ENCODE measurements around the gene TRMT2A. TPM values are rescaled to one million over a fixed set of nuclear protein-coding genes. Genes with fewer than 3 reads are reported as not detected.

The TRMT2A gene
- total and polyA plus RNA-seq, 5 experiments from 2014 or later, result 24.8 to 123 (median 36.8) TPM

DNA sequence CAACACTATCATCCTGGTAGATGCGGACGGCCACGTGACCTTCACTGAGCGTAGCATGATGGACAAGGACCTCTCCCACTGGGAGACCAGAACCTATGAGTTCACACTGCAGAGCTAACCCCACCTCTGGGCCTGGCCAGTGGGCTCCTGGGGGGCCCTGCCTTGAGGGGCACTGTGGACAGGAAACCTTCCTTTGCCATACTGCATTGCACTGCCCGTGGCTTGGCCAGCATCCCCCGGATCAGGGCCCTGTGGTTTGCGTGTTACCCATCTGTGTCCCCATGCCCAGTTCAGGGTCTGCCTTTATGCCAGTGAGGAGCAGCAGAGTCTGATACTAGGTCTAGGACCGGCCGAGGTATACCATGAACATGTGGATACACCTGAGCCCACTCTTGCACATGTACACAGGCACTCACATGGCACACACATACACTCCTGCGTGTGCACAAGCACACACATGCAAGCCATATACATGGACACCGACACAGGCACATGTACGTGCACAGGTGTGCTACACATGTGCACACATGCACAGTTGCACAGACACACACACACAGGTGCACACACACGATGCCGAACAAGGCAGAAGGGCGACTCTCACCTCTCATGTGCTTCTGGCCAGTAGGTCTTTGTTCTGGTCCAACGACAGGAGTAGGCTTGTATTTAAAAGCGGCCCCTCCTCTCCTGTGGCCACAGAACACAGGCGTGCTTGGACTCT, 52.3 kb downstream of the TRMT2A start:
- no peak for ATAC-seq
- Mint-ChIP-seq H3K4me3 (no peak overlapping the region), H3K4me1 (peaks cover 1 to 6% (median 3%) of the 10 kb centered on the region in 4 donors), H3K27ac (peak overlapping the region in 1 of 10 donors; percentile 46), H3K27me3 (no peaks in the 10 kb centered on the region), H3K9me3 (no peaks in the 10 kb centered on the region), H3K36me3 (peaks cover 0 to 13% (median 3%) of the 10 kb centered on the region in 3 donors)
- POLR2A ChIA-PET, result no interaction called here
- no peak for DNase-seq

DNA sequence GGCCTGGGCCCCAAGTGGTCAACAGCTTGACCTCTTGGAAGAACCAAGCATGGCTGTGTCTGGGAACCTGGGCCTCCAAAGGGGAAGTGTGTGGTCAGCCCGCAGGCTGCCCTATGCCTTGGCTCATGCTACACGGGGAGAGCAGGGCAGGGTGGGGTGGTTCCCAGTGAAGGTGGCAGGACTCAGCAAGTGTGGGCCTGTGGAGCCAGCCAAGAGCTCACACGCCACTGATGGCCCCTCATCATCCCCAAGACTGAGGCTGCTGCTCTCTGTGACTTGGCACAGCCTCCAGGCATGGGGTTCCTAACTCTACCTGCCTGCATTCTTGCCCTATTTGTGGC, 52.9 kb downstream of the TRMT2A start:
- Mint-ChIP-seq H3K27ac (peak overlapping the region in 1 of 10 donors; percentile 76), H3K9me3 (no peaks in the 10 kb centered on the region), H3K4me3 (no peak overlapping the region), H3K4me1 (peaks cover 2 to 7% (median 5%) of the 10 kb centered on the region in 4 donors), H3K36me3 (peaks cover 0 to 16% (median 3%) of the 10 kb centered on the region in 3 donors), H3K27me3 (no peaks in the 10 kb centered on the region)
- POLR2A ChIA-PET, result no interaction called here
- DNase-seq (no peak), ATAC-seq (no peak)

DNA sequence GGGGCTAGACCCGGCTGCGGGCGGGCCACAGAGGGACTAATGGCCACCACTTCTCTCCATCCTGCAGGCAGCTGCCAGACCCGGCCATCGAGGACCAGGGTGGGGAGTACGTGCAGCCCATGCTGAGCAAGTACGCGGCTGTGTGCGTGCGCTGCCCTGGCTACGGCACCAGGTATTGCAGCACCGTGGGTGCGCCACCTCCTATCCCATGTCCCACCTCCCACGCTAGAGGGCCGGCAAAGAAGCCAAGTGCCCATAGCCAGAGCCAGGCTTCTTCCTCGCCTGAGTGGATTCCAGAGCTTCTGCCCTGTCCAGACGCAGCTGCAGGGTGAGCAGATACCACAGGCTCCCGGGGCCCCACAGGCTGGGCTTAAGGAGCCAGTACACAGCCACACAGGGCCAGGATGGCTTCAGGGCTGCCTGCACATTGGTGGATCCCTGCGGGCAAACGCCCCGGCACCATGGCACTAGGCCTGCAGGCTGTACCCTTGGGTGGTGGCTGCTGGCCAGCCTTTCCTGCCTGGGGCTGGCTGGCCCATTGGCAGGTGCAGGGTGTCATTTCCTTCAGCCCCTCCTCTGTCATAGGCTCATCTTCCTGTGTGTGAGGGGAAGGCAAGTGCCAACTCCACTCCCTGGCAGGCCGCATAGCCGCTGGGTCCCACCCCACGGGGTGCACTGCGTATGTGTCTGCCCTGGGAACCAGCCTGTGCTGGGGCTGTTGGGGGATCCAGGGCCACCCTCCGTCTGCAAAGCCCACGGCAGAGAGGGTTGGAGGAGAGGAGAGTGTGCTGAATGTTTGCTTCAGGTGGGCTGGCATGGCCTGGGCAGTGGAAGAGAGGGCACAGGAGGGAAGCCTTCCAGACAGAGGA, 53.5 kb downstream of the TRMT2A start:
- ATAC-seq (no peak), DNase-seq (no peak)
- H3K4me3 Mint-ChIP-seq, result no peak overlapping the region
- H3K27me3 Mint-ChIP-seq, result no peaks in the 10 kb centered on the region
- peaks cover under 1 to 13% (median 6%) of the 10 kb centered on the region in 4 donors for H3K4me1 Mint-ChIP-seq
- POLR2A ChIA-PET, result no interaction called here
- peaks cover 0 to 21% (median 4%) of the 10 kb centered on the region in 3 donors for H3K36me3 Mint-ChIP-seq
- peak overlapping the region in 1 of 10 donors; percentile 76 for H3K27ac Mint-ChIP-seq
- H3K9me3 Mint-ChIP-seq, result no peaks in the 10 kb centered on the region

DNA sequence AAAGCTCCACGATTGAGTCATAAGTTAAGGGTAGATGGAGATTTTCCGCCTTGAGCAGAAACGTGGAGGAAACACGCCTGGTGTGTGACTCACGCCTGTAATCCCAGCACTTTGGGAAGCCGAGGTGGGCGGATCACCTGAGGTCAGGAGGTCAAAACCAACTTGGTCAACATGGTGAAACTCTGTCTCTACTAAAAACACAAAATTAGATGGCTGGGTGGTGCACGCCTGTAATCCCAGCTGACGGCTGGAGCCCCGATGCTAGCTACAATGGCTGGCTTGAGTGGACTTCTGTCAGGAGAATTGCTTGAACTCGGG, 54.3 kb downstream of the TRMT2A start:
- DNase-seq, result no peak
- Mint-ChIP-seq H3K4me3 (no peak overlapping the region), H3K27me3 (no peaks in the 10 kb centered on the region), H3K36me3 (peaks cover 0 to 29% (median 5%) of the 10 kb centered on the region in 3 donors), H3K9me3 (no peaks in the 10 kb centered on the region), H3K4me1 (peaks cover 0 to 13% (median 6%) of the 10 kb centered on the region in 4 donors), H3K27ac (no peak overlapping the region)
- no peak for ATAC-seq
- POLR2A ChIA-PET, result no interaction called here

DNA sequence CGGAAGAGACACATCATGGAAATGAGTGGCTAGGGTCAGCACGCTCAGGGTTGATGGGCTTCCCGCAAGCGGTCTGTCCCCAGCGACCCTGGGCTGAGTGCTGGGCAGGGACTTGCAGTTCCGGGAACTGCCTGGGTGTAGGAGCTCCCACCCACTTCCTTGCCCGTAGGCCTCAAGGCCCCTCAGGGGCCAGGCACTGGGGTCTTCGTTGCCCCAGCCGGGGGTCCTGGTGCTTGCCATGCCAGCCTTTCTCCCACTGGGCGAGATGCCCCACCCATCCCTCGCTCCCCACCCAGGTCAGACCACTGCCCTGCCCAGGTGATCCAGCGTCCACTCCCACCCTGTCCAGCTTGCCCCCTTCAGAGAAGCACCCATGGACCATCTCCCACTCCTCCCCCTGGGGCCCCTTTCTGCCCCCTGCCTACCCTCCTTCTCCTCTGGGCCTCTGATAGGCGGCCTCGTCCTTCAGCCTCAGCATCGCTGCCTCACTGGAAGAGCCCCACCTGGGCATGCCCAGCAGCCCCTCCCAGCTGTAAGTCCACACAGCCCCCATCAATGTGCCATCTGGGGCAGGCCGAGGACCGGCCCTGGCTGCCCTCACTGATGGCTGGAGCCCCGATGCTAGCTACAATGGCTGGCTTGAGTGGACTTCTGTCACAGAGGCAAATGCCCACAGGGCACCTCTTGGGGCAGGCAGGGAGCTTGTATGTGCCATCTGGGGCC, 54.8 kb downstream of the TRMT2A start:
- Mint-ChIP-seq H3K4me3 (no peak overlapping the region), H3K27me3 (no peaks in the 10 kb centered on the region), H3K27ac (peak overlapping the region in 1 of 10 donors; percentile 24), H3K9me3 (no peaks in the 10 kb centered on the region), H3K36me3 (peaks cover 0 to 33% (median 5%) of the 10 kb centered on the region in 3 donors), H3K4me1 (peaks cover 0 to 13% (median 6%) of the 10 kb centered on the region in 4 donors)
- DNase-seq, result no peak
- no peak for ATAC-seq
- POLR2A ChIA-PET, result no interaction called here

Small RNA genes lying within 50 kb of the gene (microRNA-seq; reads per million reads assigned to microRNA genes)
- gene MIR6816 (ENCODE audit: borderline microRNAs expressed), result not detected

Other genes starting within 250 kb of the TRMT2A start
- gene COMT, start 175.5 kb downstream of the TRMT2A start, total RNA-seq, result 10 to 100 TPM; 40.7 to 43.0 TPM
- gene COMT, start 175.5 kb downstream of the TRMT2A start, polyA plus RNA-seq, result 10 to 100 TPM; 92.1 to 97.2 (median 92.6) TPM
- 10 to 100 TPM; 33.4 to 33.8 TPM for gene TXNRD2, start 175.4 kb downstream of the TRMT2A start, total RNA-seq
- 10 to 100 TPM in 2 of 3 donors, 1 to 10 TPM in 1; 6.5 to 14.9 (median 10.6) TPM for gene TXNRD2, start 175.4 kb downstream of the TRMT2A start, polyA plus RNA-seq
- gene ARVCF, start 100.4 kb downstream of the TRMT2A start, total RNA-seq, result 1 to 10 TPM; 4.6 to 5.1 TPM
- gene ARVCF, start 100.4 kb downstream of the TRMT2A start, polyA plus RNA-seq, result 1 to 10 TPM in 2 of 3 donors, under 1 TPM in 1; 0.53 to 1.5 (median 1.1) TPM
- gene TANGO2, start 96.1 kb downstream of the TRMT2A start, total RNA-seq, result 10 to 100 TPM; 37.5 to 38.0 TPM
- gene TANGO2, start 96.1 kb downstream of the TRMT2A start, polyA plus RNA-seq, result 10 to 100 TPM; 22.6 to 36.2 (median 26.4) TPM
- 10 to 100 TPM; 51.3 to 53.3 TPM for gene DGCR8, start 37.0 kb downstream of the TRMT2A start, total RNA-seq
- gene DGCR8, start 37.0 kb downstream of the TRMT2A start, polyA plus RNA-seq, result 1 to 10 TPM; 4.0 to 6.0 (median 4.4) TPM
- 10 to 100 TPM; 64.0 to 67.0 TPM for gene RANBP1, start 1.1 kb downstream of the TRMT2A start, total RNA-seq
- gene RANBP1, start 1.1 kb downstream of the TRMT2A start, polyA plus RNA-seq, result 100 to 1,000 TPM in 1 of 3 donors, 10 to 100 TPM in 2; 72.5 to 106 (median 92.7) TPM
- gene ZDHHC8, start 14.6 kb upstream of the TRMT2A start, total RNA-seq, result 10 to 100 TPM; 93.5 to 99.2 TPM
- gene ZDHHC8, start 14.6 kb upstream of the TRMT2A start, polyA plus RNA-seq, result 1 to 10 TPM; 1.4 to 4.6 (median 2.6) TPM
- not detected for gene CCDC188, start 33.8 kb upstream of the TRMT2A start, total RNA-seq
- not detected for gene CCDC188, start 33.8 kb upstream of the TRMT2A start, polyA plus RNA-seq
- 1 to 10 TPM; 5.0 to 5.1 TPM for gene RTN4R, start 151.1 kb upstream of the TRMT2A start, total RNA-seq
- 1 to 10 TPM; 4.3 to 5.6 (median 4.7) TPM for gene RTN4R, start 151.1 kb upstream of the TRMT2A start, polyA plus RNA-seq
- gene DGCR6L, start 202.8 kb upstream of the TRMT2A start, total RNA-seq, result 10 to 100 TPM; 36.1 to 38.9 TPM
- 100 to 1,000 TPM; 104 to 144 (median 124) TPM for gene DGCR6L, start 202.8 kb upstream of the TRMT2A start, polyA plus RNA-seq